Uterus (tissue), 4 donors: Measurements from ENCODE around the gene PDE4B. TPM values are rescaled to one million over a fixed set of nuclear protein-coding genes. Genes with fewer than 3 reads are reported as not detected.

Source experiments
- DNase-seq, 2 donors: peaks; one replicate each; pipeline ENCODE4 v3.0.0-alpha.2; 2019 to 2020
- H3K27ac ChIP-seq, 2 donors: fragments of 200-600 bp; sonication (generic); 1 replicate in 1 of 2; 2 replicates in 1 of 2; pipeline ENCODE4 v1.5.1; 2016 to 2018
- H3K27me3 ChIP-seq, 2 donors: fragments of 200-600 bp; sonication (generic); one replicate each; pipeline ENCODE4 v1.5.1; 2018 to 2019; ENCODE audit warnings: control low read depth in 1 of 2
- H3K36me3 ChIP-seq, 2 donors: fragments of 200-600 bp; sonication (generic); one replicate each; pipeline ENCODE4 v1.5.1; 2019; ENCODE audit warnings: control low read depth in 1 of 2
- H3K4me1 ChIP-seq, 2 donors: fragments of 200-600 bp; sonication (generic); one replicate each; pipeline ENCODE4 v1.5.1; 2018 to 2019; ENCODE audit warnings: control low read depth in 1 of 2
- H3K4me3 ChIP-seq, 2 donors: fragments of 200-600 bp; sonication (generic); 1 replicate in 1 of 2; 2 replicates in 1 of 2; pipeline ENCODE4 v1.5.1; 2018 to 2019; ENCODE audit warnings: mild to moderate bottlenecking in 1 of 2
- H3K9me3 ChIP-seq, 2 donors: fragments of 200-600 bp; sonication (generic); one replicate each; pipeline ENCODE4 v1.5.1; 2019; ENCODE audit warnings: control low read depth in 1 of 2
- POLR2A ChIP-seq, 2 donors: fragments of 450-650 bp; IDR thresholded peaks; one replicate each; pipeline ENCODE4 v1.6.1; 2016; ENCODE audit warnings: antibody characterized with exemption in 2 of 2, mild to moderate bottlenecking in 1 of 2, moderate library complexity in 1 of 2
- intact Hi-C: fragments of 100-400 bp; cut with DNase I; formaldehyde crosslinking; loops from one replicate; pipeline ENCODE4 v1.15.1; 2023; ENCODE audit warnings: low total_unique reads
- total RNA-seq, 4 donors: library from RNA; depleted of rRNA in 3 of 4; stranded (reverse); fragments of >200 nt in 3 of 4; gene quantifications; one replicate each; pipeline versions ENCODE4 v1.1.0 to v1.2.4, GENCODE V29; 2014 to 2023
- TF ChIP-seq, protein P1 (sequence below), 4 experiments: fragments of 200-600 bp in 2 of 4; fragments of 450-650 bp in 2 of 4; sonication (generic) in 2 of 4; IDR thresholded peaks; one replicate each; pipeline ENCODE4 v1.5.1; 2016 to 2019; ENCODE audit warnings: antibody characterized with exemption in 4 of 4, mild to moderate bottlenecking in 2 of 4, moderate library complexity in 1 of 4
- donor health status: DM: yes; HTN: yes; CAD: no.

Gene PDE4B
- total RNA-seq, 4 donors from 2014 or later, result 6.9 to 22.9 (median 17.8) TPM

DNA sequence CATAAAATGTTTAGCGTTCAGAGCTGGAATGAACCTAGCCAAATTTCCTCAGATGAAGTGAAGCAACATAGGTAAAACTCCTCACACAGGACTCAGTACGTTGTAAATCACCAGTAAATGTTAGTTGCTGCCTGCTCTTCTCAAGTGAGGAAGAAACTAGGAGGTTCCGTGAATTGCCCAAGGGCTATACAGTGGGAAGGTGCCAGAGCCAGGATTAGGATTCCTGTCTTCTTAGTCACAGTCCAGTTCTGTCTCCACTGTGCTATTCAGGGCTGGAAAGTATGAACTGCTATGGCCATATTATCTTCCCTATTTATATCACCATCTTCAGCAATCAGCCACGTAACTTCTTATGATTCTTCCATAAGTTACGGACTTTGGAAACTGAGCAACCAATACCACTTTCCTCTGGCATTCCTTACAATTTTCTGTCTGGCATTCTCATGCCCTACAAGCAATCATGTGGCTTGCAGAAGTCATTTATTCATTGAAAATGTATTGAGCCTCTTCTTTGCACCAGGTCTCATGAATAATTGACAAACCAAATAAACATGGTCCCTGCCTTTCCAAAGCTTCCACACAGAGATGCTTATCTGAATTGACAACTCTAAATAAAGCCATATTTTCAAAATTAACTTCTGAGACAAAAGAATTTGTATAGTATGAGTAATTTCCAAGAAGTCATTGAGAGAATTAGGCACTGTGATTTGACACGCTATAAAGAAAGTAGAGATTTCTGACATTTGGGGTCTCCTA lies 469.7 kb downstream of the PDE4B start:
- DNase-seq, result peak; percentile 35 to 54
- no peaks in the 10 kb centered on the region for H3K4me1 ChIP-seq
- TF ChIP-seq, protein P1, sequence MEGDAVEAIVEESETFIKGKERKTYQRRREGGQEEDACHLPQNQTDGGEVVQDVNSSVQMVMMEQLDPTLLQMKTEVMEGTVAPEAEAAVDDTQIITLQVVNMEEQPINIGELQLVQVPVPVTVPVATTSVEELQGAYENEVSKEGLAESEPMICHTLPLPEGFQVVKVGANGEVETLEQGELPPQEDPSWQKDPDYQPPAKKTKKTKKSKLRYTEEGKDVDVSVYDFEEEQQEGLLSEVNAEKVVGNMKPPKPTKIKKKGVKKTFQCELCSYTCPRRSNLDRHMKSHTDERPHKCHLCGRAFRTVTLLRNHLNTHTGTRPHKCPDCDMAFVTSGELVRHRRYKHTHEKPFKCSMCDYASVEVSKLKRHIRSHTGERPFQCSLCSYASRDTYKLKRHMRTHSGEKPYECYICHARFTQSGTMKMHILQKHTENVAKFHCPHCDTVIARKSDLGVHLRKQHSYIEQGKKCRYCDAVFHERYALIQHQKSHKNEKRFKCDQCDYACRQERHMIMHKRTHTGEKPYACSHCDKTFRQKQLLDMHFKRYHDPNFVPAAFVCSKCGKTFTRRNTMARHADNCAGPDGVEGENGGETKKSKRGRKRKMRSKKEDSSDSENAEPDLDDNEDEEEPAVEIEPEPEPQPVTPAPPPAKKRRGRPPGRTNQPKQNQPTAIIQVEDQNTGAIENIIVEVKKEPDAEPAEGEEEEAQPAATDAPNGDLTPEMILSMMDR (IDR thresholded peaks at IDR 0.05), result no peak
- TF ChIP-seq POLR2A (IDR thresholded peaks at IDR 0.05), result no peak
- H3K4me3 ChIP-seq, result no peak overlapping the region
- no peaks in the 10 kb centered on the region for H3K9me3 ChIP-seq
- H3K36me3 ChIP-seq, result no peaks in the 10 kb centered on the region
- no peaks in the 10 kb centered on the region for H3K27me3 ChIP-seq
- H3K27ac ChIP-seq, result no peak overlapping the region
- intact Hi-C loops, result no loop called here

GRCh38 chr1:66265268-66265667 lies 472.6 kb downstream of the PDE4B start:
- no peak for DNase-seq
- Histone ChIP-seq H3K4me3 (no peak overlapping the region), H3K27me3 (no peaks in the 10 kb centered on the region), H3K4me1 (no peaks in the 10 kb centered on the region), H3K36me3 (no peaks in the 10 kb centered on the region), H3K9me3 (no peaks in the 10 kb centered on the region), H3K27ac (no peak overlapping the region)
- intact Hi-C loops, result no loop called here
- TF ChIP-seq POLR2A (IDR thresholded peaks at IDR 0.05), result no peak
- TF ChIP-seq, protein P1 (IDR thresholded peaks at IDR 0.05), result no peak

DNA sequence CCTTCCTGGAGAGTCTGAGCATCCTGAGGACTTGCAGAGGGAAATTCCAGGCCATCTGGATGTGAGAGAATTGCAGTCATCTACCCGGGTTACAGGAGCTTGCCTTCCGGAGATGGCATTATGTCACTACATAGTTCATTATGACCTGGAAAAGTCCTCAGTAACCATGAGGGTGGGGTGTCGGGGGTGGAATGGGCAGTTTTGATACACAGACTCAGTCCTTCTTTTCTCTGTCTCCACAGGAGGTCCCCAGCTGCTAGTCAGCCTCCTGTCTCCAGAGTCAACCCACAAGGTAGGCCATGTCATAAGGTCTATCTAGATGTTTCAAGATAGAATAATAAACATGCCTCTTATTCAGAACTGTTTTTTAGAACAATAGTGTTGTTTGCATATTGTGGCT lies 473.1 kb downstream of the PDE4B start:
- no peak for DNase-seq
- Histone ChIP-seq H3K4me1 (no peaks in the 10 kb centered on the region), H3K27me3 (no peaks in the 10 kb centered on the region), H3K9me3 (no peaks in the 10 kb centered on the region), H3K27ac (no peak overlapping the region), H3K36me3 (no peaks in the 10 kb centered on the region), H3K4me3 (no peak overlapping the region)
- TF ChIP-seq, protein P1 (IDR thresholded peaks at IDR 0.05), result no peak
- TF ChIP-seq POLR2A (IDR thresholded peaks at IDR 0.05), result no peak
- intact Hi-C loops, result no loop called here

GRCh38 chr1:66266350-66266749 lies 473.7 kb downstream of the PDE4B start:
- intact Hi-C loops, result no loop called here
- no peaks in the 10 kb centered on the region for H3K4me1 ChIP-seq
- H3K27me3 ChIP-seq, result no peaks in the 10 kb centered on the region
- H3K4me3 ChIP-seq, result no peak overlapping the region
- no peak for TF ChIP-seq POLR2A (IDR thresholded peaks at IDR 0.05)
- TF ChIP-seq, protein P1 (IDR thresholded peaks at IDR 0.05), result no peak
- no peaks in the 10 kb centered on the region for H3K36me3 ChIP-seq
- DNase-seq, result no peak
- no peaks in the 10 kb centered on the region for H3K9me3 ChIP-seq
- H3K27ac ChIP-seq, result peak overlapping the region in 1 of 2 donors; percentile 30

GRCh38 chr1:66266756-66267155 lies 474.1 kb downstream of the PDE4B start:
- intact Hi-C loops, result no loop called here
- no peak overlapping the region for H3K4me3 ChIP-seq

More at GRCh38 chr1:66266756-66267155, 474.1 kb downstream of the PDE4B start:
- DNase-seq, result no peak
- Histone ChIP-seq H3K9me3 (no peaks in the 10 kb centered on the region), H3K27ac (peak overlapping the region in 1 of 2 donors; percentile 30), H3K27me3 (no peaks in the 10 kb centered on the region), H3K36me3 (no peaks in the 10 kb centered on the region), H3K4me1 (peaks cover 0 to 1% of the 10 kb centered on the region in 2 donors)
- TF ChIP-seq, protein P1 (IDR thresholded peaks at IDR 0.05), result no peak
- no peak for TF ChIP-seq POLR2A (IDR thresholded peaks at IDR 0.05)
